K562 (cell line): ENCODE results near the gene ABCA4. TPM values are rescaled to one million over a fixed set of nuclear protein-coding genes. Genes with fewer than 3 reads are reported as not detected.

Experiments used
- ATAC-seq: fragments of 200-7000 bp; cut with Tn5 transposase; 3 replicates; pipeline ENCODE4 v1.9.1; 2020; ENCODE audit warnings: moderate library complexity
- BruUV-seq: library from RNA; stranded (reverse); fragments of 400-500 nt; replicated peaks from 2 replicates; lab custom pipeline; 2021; lab: Mats Ljungman, UMichigan
- CTCF ChIA-PET: fragments of 300-600 bp; formaldehyde crosslinking; extraction: SDS; loops from one replicate; lab custom pipeline; 2021; ENCODE audit warnings: low intra/inter-chr PET ratio; lab: Yijun Ruan, JAX
- POLR2A ChIA-PET: fragments of 300-600, 350-650 bp; sonication (Branson Sonifier 250); formaldehyde crosslinking; extraction: SDS; loops from one replicate; lab custom pipeline; 2021; ENCODE audit warnings: antibody characterized with exemption, inconsistent platforms; lab: Yijun Ruan, JAX
- DNase-seq, 4 experiments: peaks; one replicate each; pipeline versions ENCODE4 v3.0.0 to v3.0.0-alpha.2; 2011 to 2018; ENCODE audit warnings: low spot score in 3 of 4, mixed read lengths in 3 of 4; ENCODE audit errors: extremely low read depth in 1 of 4
- FAIRE-seq: peaks from 2 replicates; lab custom pipeline; 2011; peaks lifted over from hg19 to GRCh38; lab: Jason Lieb, UNC
- H2AFZ ChIP-seq: 2 replicates; pipeline ENCODE4 v1.6.0; 2011; ENCODE audit warnings: low read depth, low read length, control low read depth, inconsistent platforms
- H3K27ac ChIP-seq: fragments of 200-600 bp; 3 replicates; pipeline ENCODE4 v1.8.0; 2011; ENCODE audit warnings: low read depth, mild to moderate bottlenecking, control low read depth, inconsistent platforms, low read length, moderate library complexity, mixed read lengths; ENCODE audit errors: extremely low read depth
- H3K27me3 ChIP-seq, 2 experiments: fragments of 300-600 bp in 1 of 2; 2 replicates in 1 of 2; 3 replicates in 1 of 2; pipeline versions ENCODE4 v1.6.0 to v1.8.0; 2011; ENCODE audit warnings: inconsistent platforms in 2 of 2, low read length in 2 of 2, mild to moderate bottlenecking in 1 of 2, mixed read lengths in 1 of 2, moderate library complexity in 1 of 2; ENCODE audit not compliant: control insufficient read depth in 2 of 2, insufficient read depth in 2 of 2
- H3K36me3 ChIP-seq: fragments of 300-600 bp; 3 replicates; pipeline ENCODE4 v1.8.0; 2011; ENCODE audit warnings: mild to moderate bottlenecking, low read length, inconsistent platforms; ENCODE audit not compliant: control insufficient read depth, insufficient read depth
- H3K4me1 ChIP-seq, 2 experiments: fragments of 200-600 bp in 1 of 2; replicated peaks in 1 of 2; 2 replicates in 1 of 2; 3 replicates in 1 of 2; pipeline versions ENCODE4 v1.5.1 to v1.8.0; 2011; ENCODE audit warnings: inconsistent platforms in 2 of 2, low read length in 2 of 2, mild to moderate bottlenecking in 1 of 2, mixed read lengths in 1 of 2, moderate library complexity in 1 of 2; ENCODE audit not compliant: control insufficient read depth in 2 of 2, insufficient read depth in 2 of 2
- H3K4me2 ChIP-seq: 2 replicates; pipeline ENCODE4 v1.6.1; 2011; ENCODE audit warnings: low read length, control low read depth, inconsistent platforms, mixed read lengths; ENCODE audit not compliant: insufficient read depth
- H3K4me3 ChIP-seq: fragments of 200-600 bp; sonication (generic), shearing (Covaris generic); 2 replicates; pipeline ENCODE4 v1.5.1; 2016; ENCODE audit warnings: control low read depth, inconsistent platforms
- H3K79me2 ChIP-seq: fragments of 200-600 bp; 3 replicates; pipeline ENCODE4 v1.8.0; 2011; ENCODE audit warnings: low read length, inconsistent platforms; ENCODE audit not compliant: control insufficient read depth, insufficient read depth
- H3K9ac ChIP-seq, 2 experiments: 2 replicates each; pipeline versions ENCODE4 v1.6.0 to v1.6.1; 2011; ENCODE audit warnings: low read depth in 2 of 2, low read length in 2 of 2, control low read depth in 1 of 2, inconsistent platforms in 1 of 2, mild to moderate bottlenecking in 1 of 2, mixed read lengths in 1 of 2; ENCODE audit not compliant: insufficient read depth in 1 of 2
- H3K9me1 ChIP-seq: one replicate; pipeline ENCODE4 v1.6.0; 2011; ENCODE audit warnings: inconsistent platforms, mild to moderate bottlenecking, low read length, moderate library complexity; ENCODE audit not compliant: control insufficient read depth, insufficient read depth
- H3K9me3 ChIP-seq: replicated peaks from 2 replicates; pipeline ENCODE4 v1.5.1; 2011; ENCODE audit warnings: low read depth, low read length, inconsistent platforms; ENCODE audit not compliant: control insufficient read depth, insufficient read depth
- H4K20me1 ChIP-seq: replicated peaks from 2 replicates; pipeline ENCODE4 v1.6.1; 2011; ENCODE audit warnings: low read length, inconsistent platforms, mixed read lengths; ENCODE audit not compliant: control insufficient read depth, insufficient read depth
- KLF1 ChIP-seq: fragments of 450-650 bp; IDR thresholded peaks from 2 replicates; pipeline ENCODE4 v1.6.1; 2016; ENCODE audit warnings: missing genetic modification characterization, missing compliant biosample characterization
- NR0B1 ChIP-seq: fragments of 450-650 bp; IDR thresholded peaks from one replicate; pipeline ENCODE4 v1.6.1; 2018; ENCODE audit warnings: mild to moderate bottlenecking, moderate library complexity; ENCODE audit not compliant: partially characterized antibody
- OTX1 ChIP-seq: fragments of 450-650 bp; formaldehyde crosslinking; IDR thresholded peaks from 2 replicates; pipeline ENCODE4 v1.4.0; 2022; ENCODE audit warnings: mild to moderate bottlenecking
- RBM22 ChIP-seq: fragments of 200-400 bp; formaldehyde crosslinking; IDR thresholded peaks from 2 replicates; pipeline ENCODE4 v1.6.1; 2018; ENCODE audit warnings: low read length, low read depth; ENCODE audit not compliant: poor library complexity, severe bottlenecking
- RCOR1 ChIP-seq, 2 experiments: IDR thresholded peaks; 2 replicates each; pipeline ENCODE4 v1.6.1; 2012; ENCODE audit warnings: low read depth in 2 of 2, low read length in 2 of 2, borderline replicate concordance in 1 of 2, improper control_type of control experiment in 1 of 2
- SMARCE1 ChIP-seq: fragments of 450-650 bp; IDR thresholded peaks from 2 replicates; pipeline ENCODE4 v1.7.1; 2016; ENCODE audit warnings: mild to moderate bottlenecking
- TCF7 ChIP-seq: sonication (generic); IDR thresholded peaks from 2 replicates; pipeline ENCODE4 v1.6.1; 2016; ENCODE audit warnings: antibody characterized with exemption, borderline replicate concordance
- WHSC1 ChIP-seq: IDR thresholded peaks from one replicate; pipeline ENCODE4 v1.6.1; 2012; ENCODE audit warnings: low read length, control low read depth, inconsistent platforms
- ZNF274 ChIP-seq: IDR thresholded peaks from 2 replicates; pipeline ENCODE4 v1.6.1; 2011; ENCODE audit warnings: low read depth, mild to moderate bottlenecking, low read length, moderate library complexity, borderline replicate concordance
- ZNF583 ChIP-seq: fragments of 250-450 bp; sonication (Bioruptor Pico); IDR thresholded peaks from 2 replicates; pipeline ENCODE4 v1.4.0; 2020
- WGBS: fragments of 100-300 bp; shearing (Covaris generic); methylation state at CpG from one replicate; pipeline ENCODE4 v1.1.6; 2016; ENCODE audit warnings: low coverage, mixed read lengths; ENCODE audit not compliant: insufficient coverage; ENCODE audit errors: missing lambda C conversion rate; 5-methylcytosine and 5-hydroxymethylcytosine counted together
- in situ Hi-C: fragments of 300-500 bp; cut with MboI; formaldehyde crosslinking; loops from 4 replicates; pipeline ENCODE4 v1.15.0; 2018; ENCODE audit warnings: inconsistent platforms, mixed read lengths
- intact Hi-C: fragments of 100-400 bp; cut with micrococcal nuclease; formaldehyde crosslinking; loops from 2 replicates; pipeline ENCODE4 v1.14.2; 2022
- polyA plus RNA-seq, 8 experiments: library from polyadenylated mRNA; depleted of rRNA in 4 of 8; stranded (reverse) in 5 of 8; unstranded in 3 of 8; fragments of >200 nt; fragmentation: Nextera tagmentation in 2 of 8; fragmentation: Illumina TruSeq in 1 of 8; extraction: Ambion mirVana in 2 of 8; extraction: Trizol in 1 of 8; gene quantifications; 2 replicates each; pipeline versions ENCODE4 v1.2.1 to v1.2.3, GENCODE V29; 2011 to 2014; ENCODE audit warnings: inconsistent platforms in 1 of 8, missing spikeins in 1 of 8
- total RNA-seq, 7 experiments: library from RNA; depleted of rRNA in 6 of 7; stranded (reverse); fragments of >200 nt in 6 of 7; fragmentation: Illumina TruSeq in 2 of 7; extraction: Trizol in 2 of 7; gene quantifications; 2 replicates each; pipeline versions ENCODE4 v1.2.1 to v1.2.3, GENCODE V29; 2011 to 2021; ENCODE audit warnings: low replicate concordance in 1 of 7

The ABCA4 gene
- total and polyA plus RNA-seq, 9 of the 15 experiments (the other 6 are each of a cell fraction or from before 2014, with no cell fraction given) = 0.01 to 0.04 TPM; not detected in 7

DNA sequence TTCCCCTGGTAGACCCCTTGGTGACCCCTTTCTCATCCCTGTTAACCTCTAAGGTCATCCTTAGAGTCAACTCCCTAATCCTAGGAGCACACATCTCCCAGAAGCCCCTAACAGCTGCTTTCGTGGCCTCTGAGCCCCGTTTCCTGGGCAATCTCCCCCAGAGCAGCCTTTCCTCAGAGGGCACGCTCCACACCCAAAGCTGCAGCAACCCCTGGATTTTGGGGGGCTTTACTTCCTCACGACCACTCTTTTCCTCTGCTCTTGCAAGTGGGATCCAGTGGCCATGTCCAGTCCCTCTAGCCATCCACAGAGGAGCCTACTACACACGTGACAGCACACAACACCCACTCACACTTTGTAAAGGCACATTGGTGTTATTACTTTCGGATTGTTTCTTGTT is 13.8 kb downstream of the ABCA4 start:
- Histone ChIP-seq H3K27me3 (peaks cover 8 to 67% of the 10 kb centered on the region in 2 experiments), H3K4me1 (no peaks in the 10 kb centered on the region), H3K9ac (no peak overlapping the region), H2AFZ (no peak overlapping the region), H3K79me2 (no peaks in the 10 kb centered on the region), H3K4me3 (no peak overlapping the region), H3K9me1 (no peaks in the 10 kb centered on the region), H3K4me2 (no peak overlapping the region), H3K36me3 (no peaks in the 10 kb centered on the region), H4K20me1 (0 out of 2 replicates have a peak, but pooled peaks cover 7% of the 10 kb centered on the region), H3K27ac (no peak overlapping the region), H3K9me3 (no peaks in the 10 kb centered on the region)
- WGBS = 0% methylated on average over 6 of the region's 6 CpGs
- POLR2A ChIA-PET = no interaction called here
- FAIRE-seq (no peak), ATAC-seq (no peak), DNase-seq (no peak)
- in situ Hi-C loops (no loop called here), intact Hi-C loops (no loop called here)
- no TSS peak for BruUV-seq
- TF ChIP-seq RBM22 (no peak), RCOR1 (IDR thresholded peaks at IDR 0.05; ENCODE audit: borderline replicate concordance in 1 of 2, low read depth in 2 of 2, low read length in 2 of 2) (no peak), OTX1 (CRISPR knock-in tag) (no peak), SMARCE1 (no peak), NR0B1 (no peak), TCF7 (no peak), ZNF583 (no peak), ZNF274 (no peak), KLF1 (no peak), WHSC1 (no peak)
- CTCF ChIA-PET = no interaction called here
